Measurements from ENCODE around the gene KIAA2012.

Gene KIAA2012

GRCh38 chr2:202088777-202089176, 15.7 kb downstream of the KIAA2012 start:
- DNase-seq (ENCODE audit: low read depth in 2 of 2): no peak

GRCh38 chr2:202090530-202090929, 17.5 kb downstream of the KIAA2012 start:
- DNase-seq (ENCODE audit: low read depth in 2 of 2): no peak

- no peak for DNase-seq (ENCODE audit: low read depth in 2 of 2)
Observed at GRCh38 chr2:202091476-202091875, 18.4 kb downstream of the KIAA2012 start.

- DNase-seq (ENCODE audit: low read depth in 2 of 2): no peak
Observed at GRCh38 chr2:202094426-202094986, 21.5 kb downstream of the KIAA2012 start.

GRCh38 chr2:202095235-202095634, 22.2 kb downstream of the KIAA2012 start:
- no peak for DNase-seq (ENCODE audit: low read depth in 2 of 2)

- DNase-seq (ENCODE audit: low read depth in 2 of 2): no peak
Observed at GRCh38 chr2:202096736-202097135, 23.7 kb downstream of the KIAA2012 start.

GRCh38 chr2:202098291-202098690, 25.2 kb downstream of the KIAA2012 start:
- no peak for DNase-seq (ENCODE audit: low read depth in 2 of 2)

- DNase-seq (ENCODE audit: low read depth in 2 of 2): no peak
Observed at GRCh38 chr2:202099515-202099914, 26.5 kb downstream of the KIAA2012 start.

- no peak for DNase-seq (ENCODE audit: low read depth in 2 of 2)
Observed at GRCh38 chr2:202100176-202100575, 27.1 kb downstream of the KIAA2012 start.

- DNase-seq (ENCODE audit: low read depth in 2 of 2): no peak
Observed at GRCh38 chr2:202101026-202101579, 28.0 kb downstream of the KIAA2012 start.

GRCh38 chr2:202102425-202103000, 29.5 kb downstream of the KIAA2012 start:
- DNase-seq (ENCODE audit: low read depth in 2 of 2): no peak

- DNase-seq (ENCODE audit: low read depth in 2 of 2): no peak
Observed at GRCh38 chr2:202104286-202104870, 31.3 kb downstream of the KIAA2012 start.

- DNase-seq (ENCODE audit: low read depth in 2 of 2): no peak
Observed at GRCh38 chr2:202105025-202105424, 32.0 kb downstream of the KIAA2012 start.

- DNase-seq (ENCODE audit: low read depth in 2 of 2): no peak
Observed at GRCh38 chr2:202108345-202108744, 35.3 kb downstream of the KIAA2012 start.

- no peak for DNase-seq (ENCODE audit: low read depth in 2 of 2)
Observed at GRCh38 chr2:202109139-202109736, 36.2 kb downstream of the KIAA2012 start.

- DNase-seq (ENCODE audit: low read depth in 2 of 2): no peak
Observed at GRCh38 chr2:202109737-202110184, 36.7 kb downstream of the KIAA2012 start.

- no peak for DNase-seq (ENCODE audit: low read depth in 2 of 2)
Observed at GRCh38 chr2:202110491-202110890, 37.4 kb downstream of the KIAA2012 start.

- no peak for DNase-seq (ENCODE audit: low read depth in 2 of 2)
Observed at GRCh38 chr2:202112041-202112440, 39.0 kb downstream of the KIAA2012 start.

GRCh38 chr2:202113571-202114142, 40.6 kb downstream of the KIAA2012 start:
- DNase-seq (ENCODE audit: low read depth in 2 of 2): no peak

GRCh38 chr2:202114291-202114690, 41.2 kb downstream of the KIAA2012 start:
- no peak for DNase-seq (ENCODE audit: low read depth in 2 of 2)

- no peak for DNase-seq (ENCODE audit: low read depth in 2 of 2)
Observed at GRCh38 chr2:202114795-202115194, 41.7 kb downstream of the KIAA2012 start.

- DNase-seq (ENCODE audit: low read depth in 2 of 2): no peak
Observed at GRCh38 chr2:202115479-202115971, 42.5 kb downstream of the KIAA2012 start.

Measured in stimulated activated CD8-positive, alpha-beta memory T cell treated with anti-CD3 and anti-CD28 coated beads, Interleukin-7, amount 100 ng/mL, for 1 hour (primary cell).